Keratinocyte (primary cell): Measurements from ENCODE around the gene LAMP1. TPM values are rescaled to one million over a fixed set of nuclear protein-coding genes. Genes with fewer than 3 reads are reported as not detected.

Experiments used
- DNase-seq: peaks from one replicate; pipeline ENCODE4 v3.0.0-alpha.2; 2011; ENCODE audit warnings: low read depth, missing footprints, low spot score
- FAIRE-seq: peaks from 2 replicates; lab custom pipeline; 2011; peaks lifted over from hg19 to GRCh38; lab: Jason Lieb, UNC
- H2AFZ ChIP-seq: 2 replicates; pipeline ENCODE4 v1.6.0; 2012; ENCODE audit warnings: low read length, control low read depth, inconsistent platforms; ENCODE audit not compliant: control insufficient read depth
- H3K27ac ChIP-seq: 2 replicates; pipeline ENCODE4 v1.5.1; 2011; ENCODE audit warnings: low read length; ENCODE audit not compliant: control insufficient read depth, insufficient read depth
- H3K27me3 ChIP-seq: 3 replicates; pipeline ENCODE4 v1.6.0; 2011; ENCODE audit warnings: low read length; ENCODE audit not compliant: control insufficient read depth, insufficient read depth; ENCODE audit errors: extremely low read depth
- H3K36me3 ChIP-seq, 2 experiments: 2 replicates in 1 of 2; 3 replicates in 1 of 2; pipeline ENCODE4 v1.5.1; 2011; ENCODE audit warnings: low read length in 2 of 2, mild to moderate bottlenecking in 1 of 2; ENCODE audit not compliant: control insufficient read depth in 2 of 2, insufficient read depth in 2 of 2; ENCODE audit errors: extremely low read depth in 1 of 2
- H3K4me1 ChIP-seq: 3 replicates; pipeline ENCODE4 v1.5.1; 2011; ENCODE audit warnings: low read length; ENCODE audit not compliant: control insufficient read depth, insufficient read depth; ENCODE audit errors: extremely low read depth
- H3K4me2 ChIP-seq: 3 replicates; pipeline ENCODE4 v1.6.0; 2011; ENCODE audit warnings: low read depth, low read length; ENCODE audit not compliant: control insufficient read depth, insufficient read depth; ENCODE audit errors: extremely low read depth
- H3K4me3 ChIP-seq, 3 experiments: fragments of 200-600 bp in 1 of 3; sonication (generic) in 1 of 3; 2 replicates in 2 of 3; 3 replicates in 1 of 3; pipeline ENCODE4 v1.5.1; 2011 to 2016; ENCODE audit warnings: low read length in 3 of 3, mild to moderate bottlenecking in 3 of 3, control low read depth in 2 of 3, inconsistent platforms in 1 of 3, low read depth in 1 of 3, mixed read lengths in 1 of 3, mixed run types in 1 of 3, moderate library complexity in 1 of 3; ENCODE audit not compliant: control insufficient read depth in 2 of 3, insufficient read depth in 2 of 3; ENCODE audit errors: extremely low read depth in 1 of 3
- H3K79me2 ChIP-seq: 2 replicates; pipeline ENCODE4 v1.6.0; 2012; ENCODE audit warnings: low read length; ENCODE audit not compliant: control insufficient read depth, insufficient read depth
- H3K9ac ChIP-seq: 3 replicates; pipeline ENCODE4 v1.6.0; 2011; ENCODE audit warnings: low read length; ENCODE audit not compliant: control insufficient read depth, insufficient read depth; ENCODE audit errors: extremely low read depth
- H3K9me1 ChIP-seq: 3 replicates; pipeline ENCODE4 v1.6.0; 2011; ENCODE audit warnings: low read length; ENCODE audit not compliant: control insufficient read depth, insufficient read depth; ENCODE audit errors: extremely low read depth
- H3K9me3 ChIP-seq: 2 replicates; pipeline ENCODE4 v1.5.1; 2012; ENCODE audit warnings: low read depth, low read length; ENCODE audit not compliant: control insufficient read depth
- H4K20me1 ChIP-seq: 3 replicates; pipeline ENCODE4 v1.6.0; 2011; ENCODE audit warnings: low read length; ENCODE audit not compliant: control insufficient read depth, insufficient read depth; ENCODE audit errors: extremely low read depth
- CTCF ChIP-seq, 3 experiments: IDR thresholded peaks in 1 of 3; conservative IDR thresholded peaks in 1 of 3; optimal IDR thresholded peaks in 1 of 3; 2 replicates in 2 of 3; 3 replicates in 1 of 3; pipeline versions ENCODE3 to v1.5.1; 2011; ENCODE audit warnings: low read length in 3 of 3, mild to moderate bottlenecking in 3 of 3, moderate library complexity in 2 of 3, control low read depth in 1 of 3, inconsistent platforms in 1 of 3; ENCODE audit not compliant: insufficient read depth in 2 of 3; ENCODE audit errors: extremely low read depth in 1 of 3
- EZH2 ChIP-seq: IDR thresholded peaks from one replicate; pipeline ENCODE4 v1.6.1; 2012; ENCODE audit warnings: inconsistent platforms, mild to moderate bottlenecking, low read length, moderate library complexity
- dilution Hi-C: fragments of 300-500 bp; cut with MboI; formaldehyde crosslinking; loops from one replicate; pipeline ENCODE4 v1.7.0; 2020; ENCODE audit warnings: low sequenced_read_pairs; ENCODE audit not compliant: extremely low pct_ligation_motif_present
- polyA plus RNA-seq, 5 experiments: library from polyadenylated mRNA; depleted of rRNA in 3 of 5; stranded (reverse) in 3 of 5; stranded (forward) in 1 of 5; unstranded in 1 of 5; fragments of >200 nt; gene quantifications; 1 replicate in 1 of 5; 2 replicates in 3 of 5; 3 replicates in 1 of 5; pipeline versions ENCODE4 v1.2.1 to v1.2.3, GENCODE V29; 2011 to 2012; ENCODE audit warnings: missing spikeins in 2 of 5, low read depth in 1 of 5, low replicate concordance in 1 of 5

The LAMP1 gene
- polyA plus RNA-seq, 1 donor (not counting 4 experiments of a cell fraction or from before 2014, with no cell fraction given): 202 TPM

GRCh38 chr13:113364311-113364889, 67.4 kb downstream of the LAMP1 start:
- Histone ChIP-seq H3K36me3 (no peaks in the 10 kb centered on the region), H3K9me1 (no peaks in the 10 kb centered on the region), H3K4me1 (peaks cover 6% of the 10 kb centered on the region), H3K27ac (no peak overlapping the region), H3K79me2 (no peaks in the 10 kb centered on the region), H3K9me3 (no peaks in the 10 kb centered on the region), H3K4me2 (no peak overlapping the region), H3K9ac (no peak overlapping the region), H3K4me3 (no peak overlapping the region), H2AFZ (no peak overlapping the region), H3K27me3 (no peaks in the 10 kb centered on the region), H4K20me1 (no peaks in the 10 kb centered on the region)
- dilution Hi-C loops: no loop called here
- DNase-seq: no peak
- TF ChIP-seq EZH2 (no peak), CTCF (optimal IDR thresholded peaks at IDR 0.05 in 1 of 3, IDR thresholded peaks at IDR 0.05 in 1 of 3, conservative IDR thresholded peaks at IDR 0.05 in 1 of 3; ENCODE audit: extremely low read depth in 1 of 3, insufficient read depth in 2 of 3, low read length in 3 of 3) (no peak)
- no peak for FAIRE-seq

- Histone ChIP-seq H4K20me1 (no peaks in the 10 kb centered on the region), H3K36me3 (no peaks in the 10 kb centered on the region), H3K27me3 (no peaks in the 10 kb centered on the region), H2AFZ (no peak overlapping the region), H3K79me2 (no peaks in the 10 kb centered on the region), H3K9me1 (no peaks in the 10 kb centered on the region), H3K4me1 (peaks cover 6% of the 10 kb centered on the region), H3K9ac (no peak overlapping the region), H3K4me2 (no peak overlapping the region), H3K9me3 (no peaks in the 10 kb centered on the region), H3K27ac (no peak overlapping the region), H3K4me3 (no peak overlapping the region)
- FAIRE-seq (no peak), DNase-seq (no peak)
- dilution Hi-C loops: no loop called here
- TF ChIP-seq CTCF (optimal IDR thresholded peaks at IDR 0.05 in 1 of 3, IDR thresholded peaks at IDR 0.05 in 1 of 3, conservative IDR thresholded peaks at IDR 0.05 in 1 of 3; ENCODE audit: extremely low read depth in 1 of 3, insufficient read depth in 2 of 3, low read length in 3 of 3) (no peak), EZH2 (no peak)
Measured at GRCh38 chr13:113364901-113365582, 68.0 kb downstream of the LAMP1 start.
